ENCODE results near the gene DMD.

The DMD gene

GRCh38 chrX:33032700-33033099, 178.6 kb downstream of the DMD start:
- no peak for DNase-seq (ENCODE audit: low read depth)

- no peak for DNase-seq (ENCODE audit: low read depth)
Observed at GRCh38 chrX:33014949-33015348, 196.4 kb downstream of the DMD start.

GRCh38 chrX:33014086-33014485, 197.3 kb downstream of the DMD start:
- DNase-seq (ENCODE audit: low read depth) = no peak

DNA sequence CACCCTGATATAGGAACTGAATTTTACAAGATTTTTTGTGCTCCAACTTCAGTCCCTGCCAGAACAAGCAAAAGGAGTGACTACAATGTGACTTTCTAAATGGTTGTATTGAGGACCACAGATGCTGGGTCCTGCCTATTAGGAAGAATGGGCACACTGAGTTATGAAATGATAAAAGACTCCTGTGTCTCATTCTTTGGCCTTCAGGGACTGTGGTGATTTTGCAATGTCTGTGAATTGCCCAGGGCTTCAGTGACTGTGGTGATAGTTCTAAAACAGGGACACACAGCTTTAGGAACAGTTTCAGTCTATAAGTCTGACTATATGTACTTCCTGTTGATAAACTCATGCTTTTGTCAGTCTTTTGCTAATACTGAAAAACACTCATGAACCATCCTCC, 210.2 kb downstream of the DMD start:
- DNase-seq (ENCODE audit: low read depth) = no peak

DNA sequence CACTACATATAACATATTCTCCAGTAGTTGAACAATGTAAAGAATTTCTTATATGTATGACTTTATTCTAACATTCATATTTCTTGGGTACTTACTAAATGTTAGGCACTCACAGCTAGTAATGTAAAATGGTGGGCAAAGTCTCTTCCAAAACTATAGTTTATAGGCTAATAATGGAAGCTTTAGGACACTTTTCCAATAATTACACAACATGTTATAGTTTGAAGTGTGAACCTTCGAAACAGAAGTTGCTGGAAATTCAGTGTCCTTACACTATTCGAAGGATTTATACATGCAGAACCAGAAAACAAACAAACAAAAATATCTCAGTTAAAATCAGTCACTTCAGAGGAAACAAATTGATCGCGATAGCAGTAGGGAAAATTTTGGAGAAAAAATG, 212.6 kb downstream of the DMD start:
- no peak for DNase-seq (ENCODE audit: low read depth)

- DNase-seq (ENCODE audit: low read depth) = no peak
Observed at GRCh38 chrX:32995427-32995826, 215.9 kb downstream of the DMD start.

DNA sequence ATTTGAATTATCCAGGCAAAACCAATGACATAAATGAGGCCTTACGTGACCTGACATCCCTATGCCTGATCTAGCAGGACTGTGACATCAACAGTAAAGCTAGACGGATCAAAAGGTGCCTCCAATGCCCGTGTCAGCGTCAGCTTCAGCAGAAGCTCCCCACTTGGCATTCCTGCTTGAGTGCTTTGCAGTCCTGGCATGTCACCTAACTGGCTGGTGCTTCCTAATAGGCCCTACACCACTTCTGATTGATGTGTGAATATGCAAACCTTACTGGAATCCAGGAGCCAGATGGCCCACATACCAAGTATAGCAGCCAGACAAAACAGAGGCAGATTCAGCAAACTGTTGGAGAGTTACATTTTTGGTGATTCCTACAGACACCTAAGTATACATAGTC, 224.2 kb downstream of the DMD start:
- no peak for DNase-seq (ENCODE audit: low read depth)

DNA sequence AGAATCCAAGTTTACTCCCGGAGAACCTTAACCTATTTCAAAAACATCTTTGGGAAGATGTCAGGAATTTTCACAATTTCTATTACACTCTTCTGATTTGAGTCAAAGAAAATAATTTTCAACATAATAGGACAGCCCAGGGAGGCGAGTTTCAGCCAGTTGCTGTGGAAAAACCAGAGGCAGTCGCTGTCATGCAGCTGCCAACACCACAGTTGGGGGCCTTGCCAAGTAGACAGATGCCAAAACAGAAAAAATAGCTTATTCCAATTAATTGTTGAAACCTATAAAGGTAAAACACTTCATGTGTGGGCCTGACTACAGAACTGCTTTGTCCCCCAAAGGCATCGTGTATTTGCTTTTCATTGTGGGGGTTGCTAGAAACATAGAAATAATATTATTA, 225.8 kb downstream of the DMD start:
- DNase-seq (ENCODE audit: low read depth) = no peak

DNA sequence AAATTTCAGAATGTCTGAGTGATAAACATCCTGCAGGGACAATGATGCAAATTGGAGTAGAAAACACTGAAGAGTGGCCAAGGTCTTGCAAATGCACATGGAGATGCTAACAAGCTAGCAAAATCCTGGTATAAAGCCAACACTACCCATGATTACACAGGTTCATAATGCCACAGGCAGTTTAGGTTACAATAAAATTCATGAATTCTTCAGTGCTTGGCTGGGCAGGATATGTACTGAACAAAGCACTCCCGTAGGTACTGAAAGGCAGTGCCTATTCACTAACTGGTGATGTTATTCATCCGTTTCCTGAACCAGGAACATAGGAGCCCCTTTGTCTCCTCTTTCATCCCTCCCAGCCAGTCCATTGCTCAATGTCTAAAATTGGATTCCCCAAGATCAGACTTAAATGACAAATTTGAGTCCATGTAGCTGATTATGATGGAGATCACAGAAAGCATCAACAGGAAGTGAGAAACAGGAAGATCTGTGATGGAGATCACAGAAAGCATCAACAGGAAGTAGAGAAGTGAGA, 244.5 kb downstream of the DMD start:
- DNase-seq (ENCODE audit: low read depth) = no peak

DNA sequence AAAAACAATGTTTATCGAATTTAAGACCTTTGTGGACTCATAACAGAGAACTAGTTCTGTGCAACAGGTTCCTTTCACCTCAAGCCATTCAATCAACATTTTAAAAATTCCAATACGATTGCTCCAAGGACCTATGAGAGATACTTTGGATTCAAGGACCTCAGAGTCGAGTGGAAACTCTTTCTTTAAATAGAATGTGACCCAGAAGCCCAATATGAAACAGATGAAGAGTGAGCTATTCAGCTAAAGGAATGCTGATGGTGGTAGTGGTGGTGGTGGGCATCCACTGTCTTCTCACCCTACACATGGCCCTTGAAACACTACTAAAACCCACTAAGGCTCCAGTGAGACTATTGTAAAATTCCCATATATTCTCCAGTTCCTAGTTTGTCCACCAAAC, 257.2 kb downstream of the DMD start:
- no peak for DNase-seq (ENCODE audit: low read depth)

- no peak for DNase-seq (ENCODE audit: low read depth)
Observed at GRCh38 chrX:32948130-32948529, 263.2 kb downstream of the DMD start.

DNA sequence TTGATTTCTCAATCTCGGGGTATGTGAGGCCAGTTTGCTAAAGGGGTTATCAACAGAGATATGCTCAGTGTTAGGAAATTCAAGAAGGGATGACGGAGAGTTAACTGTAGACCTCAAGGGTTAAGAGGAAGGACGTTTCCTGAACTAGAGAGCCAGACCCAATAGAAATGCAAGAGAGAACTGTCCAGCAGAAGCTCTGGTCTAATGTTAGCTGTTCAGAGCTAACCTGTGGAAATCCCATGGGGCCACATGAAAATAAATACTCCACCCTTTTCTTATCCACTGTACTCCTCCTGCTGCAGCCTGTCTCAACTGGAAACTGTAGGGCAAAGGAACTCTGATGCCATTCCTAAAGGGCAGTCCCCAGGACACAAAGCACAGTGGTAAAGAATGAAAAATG, 274.3 kb downstream of the DMD start:
- DNase-seq (ENCODE audit: low read depth) = no peak

- no peak for DNase-seq (ENCODE audit: low read depth)
Observed at GRCh38 chrX:32933548-32933947, 277.8 kb downstream of the DMD start.

GRCh38 chrX:32929040-32929439, 282.3 kb downstream of the DMD start:
- DNase-seq (ENCODE audit: low read depth) = no peak

- no peak for DNase-seq (ENCODE audit: low read depth)
Observed at GRCh38 chrX:32896088-32896487, 315.3 kb downstream of the DMD start.

DNA sequence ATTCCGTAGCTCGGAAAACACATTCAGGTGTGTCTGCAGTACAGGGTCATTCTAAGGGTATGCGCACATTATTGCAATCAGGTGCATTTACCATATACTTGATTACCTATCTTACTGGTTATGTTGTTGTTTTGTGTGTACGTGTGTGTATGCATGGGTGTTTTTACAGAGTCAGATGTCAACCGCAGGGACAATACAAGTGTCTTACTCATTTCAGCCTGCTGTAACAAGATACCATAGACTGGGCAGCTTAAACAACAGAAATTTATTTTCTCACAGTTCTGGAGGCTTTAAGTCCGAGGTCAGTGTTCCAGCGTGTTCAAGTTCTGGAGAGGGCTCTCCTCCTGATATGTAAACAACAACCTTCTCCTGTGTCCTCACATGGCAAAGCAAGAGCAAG, 316.7 kb downstream of the DMD start:
- DNase-seq (ENCODE audit: low read depth) = no peak

GRCh38 chrX:32893751-32894150, 317.6 kb downstream of the DMD start:
- DNase-seq (ENCODE audit: low read depth) = no peak

DNA sequence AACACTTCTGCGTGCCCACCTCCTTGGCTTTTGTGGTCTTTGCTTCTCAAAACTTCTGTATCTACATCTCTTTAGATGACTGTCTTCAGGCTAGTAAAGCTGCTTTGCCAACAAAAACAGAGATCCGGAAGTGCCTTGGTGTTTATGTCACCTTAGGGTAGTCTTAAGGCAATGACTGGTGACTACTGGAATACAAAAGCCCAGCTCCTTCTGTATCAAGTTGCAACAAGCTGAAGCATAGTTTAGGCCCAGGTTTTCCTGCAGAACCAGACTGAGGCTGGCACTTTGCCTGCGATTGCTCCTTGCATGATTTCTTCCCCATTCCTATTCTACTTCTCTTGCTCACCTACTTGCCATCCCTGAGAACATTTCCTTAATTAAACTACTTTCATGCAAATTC, 333.8 kb downstream of the DMD start:
- DNase-seq (ENCODE audit: low read depth) = no peak

DNA sequence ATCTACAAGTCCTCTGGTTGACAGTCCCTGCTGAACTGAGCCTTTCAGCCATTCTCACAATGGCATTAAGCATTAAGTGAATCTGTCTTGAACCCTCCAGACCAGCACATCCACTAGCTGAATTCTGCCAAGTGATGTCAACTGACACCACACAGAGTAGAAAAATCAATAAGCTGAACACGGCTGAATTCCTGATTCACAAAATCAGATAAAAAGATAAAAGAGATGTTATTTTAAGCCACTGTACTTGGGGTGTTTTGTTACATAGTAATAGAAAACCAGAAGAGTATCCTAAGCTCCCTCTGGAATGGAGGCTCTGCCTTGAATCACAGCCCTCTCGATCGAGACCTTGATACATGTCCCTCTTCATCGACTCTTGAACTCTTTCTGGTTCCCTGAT, 336.5 kb downstream of the DMD start:
- DNase-seq (ENCODE audit: low read depth) = no peak

DNA sequence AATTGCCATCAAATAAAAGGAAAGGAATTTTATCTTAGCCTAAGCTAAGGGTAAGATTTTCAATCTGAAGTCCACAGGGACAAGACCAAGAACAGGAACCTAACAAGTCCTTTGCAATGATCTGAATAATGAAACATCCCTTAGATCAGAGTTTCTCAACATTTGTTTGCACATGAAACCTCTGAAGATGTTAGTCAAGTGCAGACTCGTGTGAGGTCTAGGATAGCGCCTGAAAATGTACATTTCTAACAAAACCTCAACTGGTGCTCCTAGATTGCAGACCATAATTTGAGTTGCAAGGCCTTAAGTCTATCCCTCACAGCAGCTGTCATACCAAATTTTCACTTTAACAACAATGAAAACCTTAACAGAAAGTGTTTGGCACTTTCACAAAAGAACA, 337.6 kb downstream of the DMD start:
- no peak for DNase-seq (ENCODE audit: low read depth)

DNA sequence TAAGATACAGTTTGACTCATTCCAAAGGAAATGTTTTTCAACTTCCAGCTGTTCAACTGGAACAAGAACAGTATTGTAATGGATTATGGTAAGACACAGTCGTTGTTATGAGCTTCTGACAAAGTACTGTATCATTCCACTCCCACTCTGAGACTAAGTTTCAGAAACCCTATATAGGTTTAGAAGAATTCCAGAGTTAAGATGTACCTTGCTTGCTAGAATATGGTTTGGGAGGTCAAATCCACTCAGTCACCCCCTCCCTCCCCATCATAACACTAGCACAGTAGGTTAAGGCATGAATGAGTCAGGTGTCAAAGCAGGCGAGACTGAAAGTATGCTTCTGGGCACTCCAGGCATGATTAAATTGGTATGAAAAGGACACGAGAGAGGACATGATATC, 339.7 kb downstream of the DMD start:
- DNase-seq (ENCODE audit: low read depth) = no peak

GRCh38 chrX:32868524-32868895, 342.8 kb downstream of the DMD start:
- DNase-seq (ENCODE audit: low read depth) = no peak

- DNase-seq (ENCODE audit: low read depth) = no peak
Observed at GRCh38 chrX:32867781-32868523, 343.4 kb downstream of the DMD start.

DNA sequence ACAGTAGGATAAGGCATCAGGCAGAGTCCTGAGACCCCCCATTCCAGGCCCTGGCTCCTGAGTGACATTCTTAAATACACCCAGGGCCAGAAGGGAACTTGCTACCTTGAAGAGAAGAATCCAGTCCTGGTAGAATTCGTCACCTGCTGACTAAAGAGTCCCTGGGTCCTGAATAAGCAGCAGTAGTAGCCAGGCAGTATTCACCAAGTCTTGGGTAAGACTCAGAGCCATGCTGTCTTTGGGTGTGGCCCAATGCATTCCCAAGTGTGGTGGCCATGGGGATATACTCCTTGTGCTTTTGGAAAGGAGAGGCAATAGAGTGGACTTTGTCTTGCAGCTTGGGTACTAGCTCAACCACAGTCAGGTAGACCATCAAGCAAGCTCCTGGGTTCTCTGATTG, 359.1 kb downstream of the DMD start:
- no peak for DNase-seq (ENCODE audit: low read depth)
